ENCODE data around the gene CARNS1.

The CARNS1 gene

GRCh38 chr11:67397986-67398660 lies 17.4 kb upstream of the CARNS1 start:
- no peak for ATAC-seq
- TF ChIP-seq ARNTL (CRISPR knock-in tag; IDR thresholded peaks at IDR 0.05; ENCODE audit: borderline replicate concordance, low read depth) (no peak), ZNF565 (CRISPR knock-in tag; conservative IDR thresholded peaks at IDR 0.05; ENCODE audit: low read depth) (no peak), POU6F1 (CRISPR knock-in tag; IDR thresholded peaks at IDR 0.05; ENCODE audit: borderline replicate concordance, low read depth) (no peak), TOX (CRISPR knock-in tag; IDR thresholded peaks at IDR 0.05; ENCODE audit: borderline replicate concordance) (no peak), ZFP30 (CRISPR knock-in tag; IDR thresholded peaks at IDR 0.05) (no peak), ESRRG (CRISPR knock-in tag; IDR thresholded peaks at IDR 0.05) (no peak), ZNF8 (CRISPR knock-in tag; IDR thresholded peaks at IDR 0.05) (no peak), OSR1 (CRISPR knock-in tag; IDR thresholded peaks at IDR 0.05) (no peak), SNAI2 (CRISPR knock-in tag; IDR thresholded peaks at IDR 0.05) (no peak), GLIS3 (CRISPR knock-in tag; IDR thresholded peaks at IDR 0.05) (no peak), TCF4 (CRISPR knock-in tag; IDR thresholded peaks at IDR 0.05; ENCODE audit: borderline replicate concordance) (no peak), CSDC2 (CRISPR knock-in tag; IDR thresholded peaks at IDR 0.05) (no peak), ZNF70 (CRISPR knock-in tag; IDR thresholded peaks at IDR 0.05) (no peak)
- TF ChIP-seq, protein P1, sequence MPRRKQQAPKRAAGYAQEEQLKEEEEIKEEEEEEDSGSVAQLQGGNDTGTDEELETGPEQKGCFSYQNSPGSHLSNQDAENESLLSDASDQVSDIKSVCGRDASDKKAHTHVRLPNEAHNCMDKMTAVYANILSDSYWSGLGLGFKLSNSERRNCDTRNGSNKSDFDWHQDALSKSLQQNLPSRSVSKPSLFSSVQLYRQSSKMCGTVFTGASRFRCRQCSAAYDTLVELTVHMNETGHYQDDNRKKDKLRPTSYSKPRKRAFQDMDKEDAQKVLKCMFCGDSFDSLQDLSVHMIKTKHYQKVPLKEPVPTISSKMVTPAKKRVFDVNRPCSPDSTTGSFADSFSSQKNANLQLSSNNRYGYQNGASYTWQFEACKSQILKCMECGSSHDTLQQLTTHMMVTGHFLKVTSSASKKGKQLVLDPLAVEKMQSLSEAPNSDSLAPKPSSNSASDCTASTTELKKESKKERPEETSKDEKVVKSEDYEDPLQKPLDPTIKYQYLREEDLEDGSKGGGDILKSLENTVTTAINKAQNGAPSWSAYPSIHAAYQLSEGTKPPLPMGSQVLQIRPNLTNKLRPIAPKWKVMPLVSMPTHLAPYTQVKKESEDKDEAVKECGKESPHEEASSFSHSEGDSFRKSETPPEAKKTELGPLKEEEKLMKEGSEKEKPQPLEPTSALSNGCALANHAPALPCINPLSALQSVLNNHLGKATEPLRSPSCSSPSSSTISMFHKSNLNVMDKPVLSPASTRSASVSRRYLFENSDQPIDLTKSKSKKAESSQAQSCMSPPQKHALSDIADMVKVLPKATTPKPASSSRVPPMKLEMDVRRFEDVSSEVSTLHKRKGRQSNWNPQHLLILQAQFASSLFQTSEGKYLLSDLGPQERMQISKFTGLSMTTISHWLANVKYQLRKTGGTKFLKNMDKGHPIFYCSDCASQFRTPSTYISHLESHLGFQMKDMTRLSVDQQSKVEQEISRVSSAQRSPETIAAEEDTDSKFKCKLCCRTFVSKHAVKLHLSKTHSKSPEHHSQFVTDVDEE (CRISPR knock-in tag; IDR thresholded peaks at IDR 0.05) = no peak
- TF ChIP-seq, protein P2, sequence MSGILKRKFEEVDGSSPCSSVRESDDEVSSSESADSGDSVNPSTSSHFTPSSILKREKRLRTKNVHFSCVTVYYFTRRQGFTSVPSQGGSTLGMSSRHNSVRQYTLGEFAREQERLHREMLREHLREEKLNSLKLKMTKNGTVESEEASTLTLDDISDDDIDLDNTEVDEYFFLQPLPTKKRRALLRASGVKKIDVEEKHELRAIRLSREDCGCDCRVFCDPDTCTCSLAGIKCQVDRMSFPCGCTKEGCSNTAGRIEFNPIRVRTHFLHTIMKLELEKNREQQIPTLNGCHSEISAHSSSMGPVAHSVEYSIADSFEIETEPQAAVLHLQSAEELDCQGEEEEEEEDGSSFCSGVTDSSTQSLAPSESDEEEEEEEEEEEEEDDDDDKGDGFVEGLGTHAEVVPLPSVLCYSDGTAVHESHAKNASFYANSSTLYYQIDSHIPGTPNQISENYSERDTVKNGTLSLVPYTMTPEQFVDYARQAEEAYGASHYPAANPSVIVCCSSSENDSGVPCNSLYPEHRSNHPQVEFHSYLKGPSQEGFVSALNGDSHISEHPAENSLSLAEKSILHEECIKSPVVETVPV (CRISPR knock-in tag; IDR thresholded peaks at IDR 0.05) = no peak

DNA sequence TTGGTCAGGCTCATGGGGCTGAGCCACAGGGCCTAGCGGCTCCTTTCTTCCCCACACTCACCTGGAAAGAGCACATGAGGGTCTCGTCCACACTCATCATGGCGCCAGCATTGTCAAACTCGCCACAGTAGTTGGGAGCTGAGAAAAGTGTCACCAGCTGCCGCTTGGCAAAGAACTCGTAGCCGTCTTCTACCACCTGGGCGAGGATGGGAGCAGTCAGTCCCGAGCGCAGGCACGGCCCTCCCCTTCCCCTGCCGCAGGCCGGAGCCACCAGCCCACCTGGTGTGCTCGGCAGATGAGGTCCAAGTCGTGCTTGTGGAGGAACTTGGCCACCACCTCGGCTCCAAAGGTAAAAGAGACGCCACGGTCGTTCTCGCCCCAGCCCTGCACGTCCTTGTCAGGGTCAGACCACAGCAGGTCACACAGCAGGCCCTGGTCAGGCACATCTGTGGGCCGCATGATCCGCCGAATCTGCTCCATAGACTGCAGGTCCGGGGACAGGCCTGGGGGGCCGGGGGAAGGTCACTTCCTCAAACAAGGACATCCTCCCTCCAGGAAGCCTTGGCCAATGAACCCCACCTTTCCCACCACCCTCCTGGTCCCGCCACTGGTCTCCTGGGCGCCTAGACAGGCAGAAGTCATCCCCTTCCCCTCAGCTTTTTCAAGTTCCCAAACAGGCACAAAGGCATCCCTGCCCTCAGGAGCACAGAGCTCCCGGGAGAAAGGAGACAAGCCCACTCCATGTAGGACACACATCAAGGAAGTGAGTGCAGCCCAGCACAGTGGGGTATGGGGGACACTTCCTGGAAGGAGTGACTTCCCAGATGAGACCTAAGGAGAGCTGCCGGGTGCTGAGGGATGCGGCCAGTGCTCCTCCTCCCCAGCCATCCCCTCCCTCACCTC lies 16.6 kb upstream of the CARNS1 start:
- ATAC-seq = no peak
- TF ChIP-seq ZFP30 (CRISPR knock-in tag; IDR thresholded peaks at IDR 0.05) (no peak), POU6F1 (CRISPR knock-in tag; IDR thresholded peaks at IDR 0.05; ENCODE audit: borderline replicate concordance, low read depth) (no peak), ZNF565 (CRISPR knock-in tag; conservative IDR thresholded peaks at IDR 0.05; ENCODE audit: low read depth) (no peak), TCF4 (CRISPR knock-in tag; IDR thresholded peaks at IDR 0.05; ENCODE audit: borderline replicate concordance) (no peak), ZNF8 (CRISPR knock-in tag; IDR thresholded peaks at IDR 0.05) (no peak), ZFP3 (CRISPR knock-in tag; IDR thresholded peaks at IDR 0.05) (no peak), ARNTL (CRISPR knock-in tag; IDR thresholded peaks at IDR 0.05; ENCODE audit: borderline replicate concordance, low read depth) (no peak), TOX (CRISPR knock-in tag; IDR thresholded peaks at IDR 0.05; ENCODE audit: borderline replicate concordance) (no peak), BACH2 (CRISPR knock-in tag; IDR thresholded peaks at IDR 0.05; ENCODE audit: borderline replicate concordance) (no peak), SNAI2 (CRISPR knock-in tag; IDR thresholded peaks at IDR 0.05) (no peak), OSR1 (CRISPR knock-in tag; IDR thresholded peaks at IDR 0.05) (no peak), CSDC2 (CRISPR knock-in tag; IDR thresholded peaks at IDR 0.05) (no peak), RARB (CRISPR knock-in tag; IDR thresholded peaks at IDR 0.05) (no peak)
- TF ChIP-seq, protein P3, sequence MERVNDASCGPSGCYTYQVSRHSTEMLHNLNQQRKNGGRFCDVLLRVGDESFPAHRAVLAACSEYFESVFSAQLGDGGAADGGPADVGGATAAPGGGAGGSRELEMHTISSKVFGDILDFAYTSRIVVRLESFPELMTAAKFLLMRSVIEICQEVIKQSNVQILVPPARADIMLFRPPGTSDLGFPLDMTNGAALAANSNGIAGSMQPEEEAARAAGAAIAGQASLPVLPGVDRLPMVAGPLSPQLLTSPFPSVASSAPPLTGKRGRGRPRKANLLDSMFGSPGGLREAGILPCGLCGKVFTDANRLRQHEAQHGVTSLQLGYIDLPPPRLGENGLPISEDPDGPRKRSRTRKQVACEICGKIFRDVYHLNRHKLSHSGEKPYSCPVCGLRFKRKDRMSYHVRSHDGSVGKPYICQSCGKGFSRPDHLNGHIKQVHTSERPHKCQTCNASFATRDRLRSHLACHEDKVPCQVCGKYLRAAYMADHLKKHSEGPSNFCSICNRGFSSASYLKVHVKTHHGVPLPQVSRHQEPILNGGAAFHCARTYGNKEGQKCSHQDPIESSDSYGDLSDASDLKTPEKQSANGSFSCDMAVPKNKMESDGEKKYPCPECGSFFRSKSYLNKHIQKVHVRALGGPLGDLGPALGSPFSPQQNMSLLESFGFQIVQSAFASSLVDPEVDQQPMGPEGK (CRISPR knock-in tag; IDR thresholded peaks at IDR 0.05; ENCODE audit: borderline replicate concordance) = no peak

Data from SK-N-SH treated with all-trans-retinoic acid at 6 μM for 48 hours (cell line).